CD4-positive, alpha-beta memory T cell (primary cell): Measurements from ENCODE around the gene CDH15. TPM values are rescaled to one million over a fixed set of nuclear protein-coding genes. Genes with fewer than 3 reads are reported as not detected.

Experiments used
- CTCF ChIA-PET: fragments of 350-600 bp; sonication (Branson Sonifier 250); formaldehyde crosslinking; loops from one replicate; lab custom pipeline; 2021; ENCODE audit warnings: inconsistent platforms; ENCODE audit not compliant: partially characterized antibody; lab: Charles Lee
- POLR2A ChIA-PET: fragments of 350-600 bp; sonication (Branson Sonifier 250); formaldehyde crosslinking; loops from one replicate; lab custom pipeline; 2021; ENCODE audit not compliant: partially characterized antibody; lab: Charles Lee
- DNase-seq, 5 donors: peaks; one replicate each; pipeline versions ENCODE4 v3.0.0 to v3.0.0-alpha.2; 2020 to 2022; ENCODE audit warnings: mixed read lengths in 1 of 5
- H3K27ac ChIP-seq: one replicate; pipeline ENCODE4 v1.7.0; 2013; ENCODE audit warnings: low read depth, low read length
- H3K27me3 ChIP-seq: 2 replicates; pipeline ENCODE4 v1.7.0; 2013; ENCODE audit warnings: mild to moderate bottlenecking, low read length, moderate library complexity; ENCODE audit not compliant: insufficient read depth
- H3K36me3 ChIP-seq: 2 replicates; pipeline ENCODE4 v1.7.0; 2013; ENCODE audit warnings: mild to moderate bottlenecking, low read length, moderate library complexity; ENCODE audit not compliant: insufficient read depth
- H3K4me1 ChIP-seq: 2 replicates; pipeline ENCODE4 v1.7.0; 2013; ENCODE audit warnings: mild to moderate bottlenecking, low read length, moderate library complexity; ENCODE audit not compliant: insufficient read depth
- H3K4me3 ChIP-seq, 2 donors: one replicate each; pipeline ENCODE4 v1.7.0; 2013; ENCODE audit warnings: low read length in 2 of 2, mild to moderate bottlenecking in 1 of 2
- H3K9me3 ChIP-seq, 2 donors: one replicate each; pipeline ENCODE4 v1.7.0; 2013; ENCODE audit warnings: low read length in 2 of 2, control low read depth in 1 of 2; ENCODE audit not compliant: control insufficient read depth in 1 of 2
- H3K27ac Mint-ChIP-seq, 7 donors: one replicate each; pipeline ENCODE4 v1.8.0; 2020 to 2021; ENCODE audit warnings: mixed read lengths in 7 of 7, mild to moderate bottlenecking in 6 of 7, inconsistent platforms in 3 of 7, moderate library complexity in 3 of 7
- H3K27me3 Mint-ChIP-seq, 2 donors: one replicate each; pipeline ENCODE4 v1.8.0; 2020 to 2021; ENCODE audit warnings: mixed read lengths in 2 of 2
- H3K36me3 Mint-ChIP-seq, 2 donors: one replicate each; pipeline ENCODE4 v1.8.0; 2020 to 2021; ENCODE audit warnings: mixed read lengths in 2 of 2, inconsistent platforms in 1 of 2, mild to moderate bottlenecking in 1 of 2
- H3K4me1 Mint-ChIP-seq, 4 donors: one replicate each; pipeline ENCODE4 v1.8.0; 2020 to 2021; ENCODE audit warnings: mixed read lengths in 4 of 4, mild to moderate bottlenecking in 1 of 4
- H3K4me3 Mint-ChIP-seq, 8 donors: one replicate each; pipeline ENCODE4 v1.8.0; 2020 to 2021; ENCODE audit warnings: mixed read lengths in 8 of 8, mild to moderate bottlenecking in 7 of 8, moderate library complexity in 6 of 8, inconsistent platforms in 3 of 8
- H3K9me3 Mint-ChIP-seq, 8 donors: one replicate each; pipeline ENCODE4 v1.8.0; 2020 to 2021; ENCODE audit warnings: mixed read lengths in 8 of 8, mild to moderate bottlenecking in 5 of 8, inconsistent platforms in 3 of 8, moderate library complexity in 1 of 8
- intact Hi-C: fragments of 100-400 bp; cut with micrococcal nuclease; formaldehyde crosslinking; loops from one replicate; pipeline ENCODE4 v1.15.1; 2023
- polyA plus RNA-seq, 2 donors: library from polyadenylated mRNA; unstranded; fragments of 300-500 nt; fragmentation: Illumina TruSeq; gene quantifications; one replicate each; pipeline ENCODE4 v1.2.3, GENCODE V29; 2021
- total RNA-seq, 2 experiments: library from RNA; stranded (reverse); gene quantifications; one replicate each; pipeline ENCODE4 v1.2.3, GENCODE V29; 2021

The CDH15 gene, protein sequence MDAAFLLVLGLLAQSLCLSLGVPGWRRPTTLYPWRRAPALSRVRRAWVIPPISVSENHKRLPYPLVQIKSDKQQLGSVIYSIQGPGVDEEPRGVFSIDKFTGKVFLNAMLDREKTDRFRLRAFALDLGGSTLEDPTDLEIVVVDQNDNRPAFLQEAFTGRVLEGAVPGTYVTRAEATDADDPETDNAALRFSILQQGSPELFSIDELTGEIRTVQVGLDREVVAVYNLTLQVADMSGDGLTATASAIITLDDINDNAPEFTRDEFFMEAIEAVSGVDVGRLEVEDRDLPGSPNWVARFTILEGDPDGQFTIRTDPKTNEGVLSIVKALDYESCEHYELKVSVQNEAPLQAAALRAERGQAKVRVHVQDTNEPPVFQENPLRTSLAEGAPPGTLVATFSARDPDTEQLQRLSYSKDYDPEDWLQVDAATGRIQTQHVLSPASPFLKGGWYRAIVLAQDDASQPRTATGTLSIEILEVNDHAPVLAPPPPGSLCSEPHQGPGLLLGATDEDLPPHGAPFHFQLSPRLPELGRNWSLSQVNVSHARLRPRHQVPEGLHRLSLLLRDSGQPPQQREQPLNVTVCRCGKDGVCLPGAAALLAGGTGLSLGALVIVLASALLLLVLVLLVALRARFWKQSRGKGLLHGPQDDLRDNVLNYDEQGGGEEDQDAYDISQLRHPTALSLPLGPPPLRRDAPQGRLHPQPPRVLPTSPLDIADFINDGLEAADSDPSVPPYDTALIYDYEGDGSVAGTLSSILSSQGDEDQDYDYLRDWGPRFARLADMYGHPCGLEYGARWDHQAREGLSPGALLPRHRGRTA
- total RNA-seq (not detected), polyA plus RNA-seq (not detected)

DNA sequence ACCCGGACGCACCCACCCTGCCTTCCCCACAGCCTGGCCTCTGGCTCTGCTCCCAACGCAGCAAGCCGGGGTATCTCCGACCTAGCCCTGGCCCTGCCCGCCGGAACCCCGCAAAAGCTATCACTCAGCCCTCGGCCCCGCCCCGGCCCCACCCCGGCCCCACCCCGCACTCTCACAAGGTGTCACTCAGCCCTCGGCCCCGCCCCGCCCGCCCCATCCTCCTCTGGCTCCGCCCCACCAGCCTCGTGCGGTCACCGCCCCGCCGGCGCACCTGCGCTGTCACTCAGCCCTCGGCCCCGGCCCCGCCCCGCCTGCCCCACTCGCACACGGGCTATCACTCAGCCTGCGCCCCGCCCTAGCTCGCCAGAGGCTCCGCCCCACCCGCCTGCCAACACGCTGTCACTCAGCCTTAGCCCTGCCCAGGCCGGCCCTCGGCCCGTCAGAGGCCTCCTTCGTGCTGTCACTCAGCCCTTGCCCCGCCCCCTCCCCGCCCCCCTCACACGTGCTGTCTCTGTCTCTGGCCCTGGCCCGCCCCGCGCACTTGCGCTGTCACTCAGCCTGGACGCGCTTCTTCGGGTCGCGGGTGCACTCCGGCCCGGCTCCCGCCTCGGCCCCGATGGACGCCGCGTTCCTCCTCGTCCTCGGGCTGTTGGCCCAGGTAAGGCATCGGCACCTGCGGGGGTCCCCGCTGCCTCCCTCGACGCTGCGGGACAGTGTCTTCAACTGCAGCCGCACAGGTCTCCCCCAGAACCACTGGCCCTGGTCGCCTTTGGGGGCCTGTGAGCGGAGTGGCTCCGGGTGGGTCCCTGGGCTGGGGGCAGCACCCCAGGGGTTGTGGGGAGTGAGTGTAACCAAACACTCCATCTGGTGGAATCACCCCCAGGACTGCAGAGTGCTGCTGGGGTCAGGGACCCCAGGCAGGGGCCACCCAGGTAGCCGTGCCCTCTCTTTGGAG is at the start of gene CDH15:
TSS of gene CDH15 (plus strand) at position 533 of the 955 bp plus-strand sequence. CDS start at position 617, 84 bp downstream.
- Histone ChIP-seq H3K4me1 (peaks cover 25% of the 10 kb centered on the region), H3K27me3 (no peaks in the 10 kb centered on the region), H3K4me3 (peak within 1 kb of the TSS in 1 of 2 donors; percentile 57), H3K27ac (no peak within 1 kb of the TSS), H3K36me3 (no peaks in the 10 kb centered on the region), H3K9me3 (no peaks in the 10 kb centered on the region)
- Mint-ChIP-seq H3K9me3 (no peaks in the 10 kb centered on the region), H3K36me3 (no peaks in the 10 kb centered on the region), H3K27ac (peak within 1 kb of the TSS in 6 of 7 donors; percentile 49 to 89 (median 74)), H3K27me3 (peaks cover 0 to 1% of the 10 kb centered on the region in 2 donors), H3K4me3 (peak within 1 kb of the TSS; percentile 59 to 87 (median 74)), H3K4me1 (peaks cover 4 to 8% (median 7%) of the 10 kb centered on the region in 4 donors)
- CTCF ChIA-PET, result interaction anchor here (1.2 kb wide), 1 partner anchor 434 kb away, joined by 4 read pairs; no protein-coding TSS in a partner anchor
- intact Hi-C loops, result loop anchor here (1.0 kb wide), 2 partner anchors 30 to 314 kb away; partner anchors contain the start of gene TRAPPC2L
- DNase-seq, result peak; percentile 88 to 97 (median 93)
- POLR2A ChIA-PET, result interaction anchor here (0.9 to 2.0 kb wide), 6 partner anchors 21 to 390 kb away, joined by 3 to 7 read pairs (median 3); partner anchors contain the start of genes GALNS, TRAPPC2L and ZNF778

DNA sequence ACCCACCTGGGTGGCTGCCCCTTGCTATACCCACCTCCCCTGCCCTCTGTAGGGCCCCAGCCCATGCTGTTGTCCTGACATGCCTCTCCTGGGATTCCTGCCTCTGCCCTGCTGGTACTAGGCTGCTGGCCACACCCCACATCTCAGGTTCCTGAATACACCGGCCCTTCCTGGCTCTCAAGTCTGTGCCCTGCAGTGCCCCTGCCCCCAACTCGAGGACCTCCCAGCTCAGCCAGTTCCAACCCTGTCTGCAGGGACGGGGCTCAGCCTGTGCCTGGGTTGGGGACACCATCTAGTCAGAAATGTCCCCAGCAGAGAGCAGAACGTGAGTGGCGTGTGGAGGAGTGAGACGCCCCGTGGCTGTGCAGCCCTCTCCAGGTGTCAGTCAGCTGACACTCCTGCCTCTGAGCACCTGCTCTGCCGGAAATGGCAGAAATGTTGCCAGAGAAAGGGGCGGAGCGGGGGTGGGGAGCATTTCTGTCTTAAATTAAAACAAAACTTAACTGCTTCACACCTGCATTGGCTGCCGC is 49.2 kb upstream of the CDH15 start:
- Histone ChIP-seq H3K27me3 (no peaks in the 10 kb centered on the region), H3K4me3 (no peak overlapping the region), H3K36me3 (peaks cover 32% of the 10 kb centered on the region), H3K27ac (peak overlapping the region; percentile 38), H3K9me3 (no peaks in the 10 kb centered on the region), H3K4me1 (peaks cover 25% of the 10 kb centered on the region)
- CTCF ChIA-PET, result no interaction called here
- Mint-ChIP-seq H3K4me1 (peaks cover 14 to 33% (median 24%) of the 10 kb centered on the region in 4 donors), H3K27ac (peak overlapping the region; percentile 70 to 97 (median 92)), H3K27me3 (no peaks in the 10 kb centered on the region), H3K9me3 (no peaks in the 10 kb centered on the region), H3K36me3 (peaks cover 13 to 54% of the 10 kb centered on the region in 2 donors), H3K4me3 (peak overlapping the region in 5 of 8 donors; percentile 34 to 57 (median 39))
- intact Hi-C loops, result no loop called here
- DNase-seq, result peak; percentile 73 to 81 (median 76)
- POLR2A ChIA-PET, result interaction anchor here (0.7 to 1.9 kb wide), 3 partner anchors 24 to 28 kb away, joined by 3 to 12 read pairs (median 4); partner anchors contain the start of gene ACSF3

DNA sequence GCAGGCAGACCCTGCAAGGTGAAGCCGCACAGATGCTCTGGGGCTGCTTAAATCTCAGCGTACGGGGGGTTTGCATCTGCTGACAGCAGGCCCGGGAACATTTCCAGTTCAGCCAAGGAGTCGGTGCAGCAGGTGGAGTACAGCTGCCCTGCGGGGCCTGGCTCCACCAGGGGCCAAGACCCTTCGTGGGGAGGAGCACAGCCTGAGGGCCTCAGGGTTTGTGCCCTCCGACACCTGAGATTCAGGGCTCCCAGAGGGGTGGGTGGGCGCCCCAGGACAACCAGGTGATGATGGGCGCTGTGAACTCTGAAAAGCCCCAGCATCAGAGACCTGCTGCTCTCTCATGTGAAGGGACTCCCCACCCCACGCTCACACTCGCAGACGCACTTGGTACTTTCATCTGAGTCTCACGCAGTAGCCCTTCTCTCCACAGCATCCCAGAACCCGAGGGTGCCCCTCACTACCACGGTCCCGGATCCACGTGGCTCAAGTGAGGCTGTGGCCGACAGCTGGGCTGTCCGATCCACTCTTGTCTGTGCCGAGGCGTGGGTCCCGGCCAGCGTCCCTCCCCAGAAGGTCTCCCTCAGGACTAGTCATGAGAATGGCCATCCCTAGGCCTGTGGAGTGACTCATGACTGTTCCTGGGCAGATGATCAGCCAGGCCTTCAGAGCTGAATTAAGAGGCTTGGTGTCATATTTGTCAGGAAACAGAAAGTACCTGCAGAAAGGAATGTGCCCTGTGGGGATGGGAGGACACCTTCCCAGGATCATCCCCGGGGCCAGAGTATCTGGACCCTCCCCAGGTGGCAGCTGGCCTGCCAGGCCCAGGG is 48.3 kb upstream of the CDH15 start:
- H3K27ac Mint-ChIP-seq, result peak overlapping the region in 6 of 7 donors; percentile 77 to 97 (median 92)
- POLR2A ChIA-PET, result interaction anchor here (0.7 to 1.9 kb wide), 3 partner anchors 25 to 29 kb away, joined by 3 to 12 read pairs (median 4); partner anchors contain the start of gene ACSF3

DNA sequence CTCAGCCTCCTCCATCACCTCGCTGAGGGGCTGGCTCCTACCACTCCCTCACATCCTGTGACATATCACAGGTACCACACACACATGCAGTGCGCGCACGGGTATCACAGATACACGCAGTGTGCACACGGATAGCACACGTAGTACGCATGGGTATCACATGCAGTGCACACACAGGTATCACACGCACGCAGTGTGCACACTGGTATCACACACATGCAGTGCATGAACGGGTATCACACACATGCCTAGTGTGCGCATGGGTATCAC is 47.8 kb upstream of the CDH15 start:
- Histone ChIP-seq H3K9me3 (no peaks in the 10 kb centered on the region), H3K27me3 (no peaks in the 10 kb centered on the region), H3K27ac (no peak overlapping the region), H3K36me3 (peaks cover 19% of the 10 kb centered on the region), H3K4me1 (peaks cover 25% of the 10 kb centered on the region), H3K4me3 (no peak overlapping the region)
- Mint-ChIP-seq H3K36me3 (peaks cover 5 to 48% of the 10 kb centered on the region in 2 donors), H3K27ac (peak overlapping the region in 2 of 7 donors; percentile 4 to 63), H3K4me1 (peaks cover 17 to 31% (median 24%) of the 10 kb centered on the region in 4 donors), H3K27me3 (no peaks in the 10 kb centered on the region), H3K4me3 (no peak overlapping the region), H3K9me3 (no peaks in the 10 kb centered on the region)
- CTCF ChIA-PET, result interaction anchor here (0.6 kb wide), 1 partner anchor 8 kb away, joined by 3 read pairs; no protein-coding TSS in a partner anchor
- no peak for DNase-seq
- intact Hi-C loops, result no loop called here
- POLR2A ChIA-PET, result interaction anchor here (1.9 kb wide), 1 partner anchor 30 kb away, joined by 12 read pairs; the partner anchor contains the start of gene ACSF3

More for the DNA sequence above, 48.3 kb upstream of the CDH15 start:
- CTCF ChIA-PET, result interaction anchor here (0.6 kb wide), 1 partner anchor 8 kb away, joined by 3 read pairs; no protein-coding TSS in a partner anchor
- no peak overlapping the region for H3K27ac ChIP-seq
- Mint-ChIP-seq H3K4me3 (peak overlapping the region in 3 of 8 donors; percentile 36 to 57 (median 38)), H3K27me3 (no peaks in the 10 kb centered on the region), H3K9me3 (no peaks in the 10 kb centered on the region), H3K36me3 (peaks cover 7 to 52% of the 10 kb centered on the region in 2 donors), H3K4me1 (peaks cover 17 to 32% (median 24%) of the 10 kb centered on the region in 4 donors)
- peaks cover 25% of the 10 kb centered on the region for H3K4me1 ChIP-seq
- H3K9me3 ChIP-seq, result no peaks in the 10 kb centered on the region
- H3K27me3 ChIP-seq, result no peaks in the 10 kb centered on the region
- intact Hi-C loops, result no loop called here
- no peak overlapping the region for H3K4me3 ChIP-seq
- peaks cover 24% of the 10 kb centered on the region for H3K36me3 ChIP-seq
- DNase-seq, result no peak

DNA sequence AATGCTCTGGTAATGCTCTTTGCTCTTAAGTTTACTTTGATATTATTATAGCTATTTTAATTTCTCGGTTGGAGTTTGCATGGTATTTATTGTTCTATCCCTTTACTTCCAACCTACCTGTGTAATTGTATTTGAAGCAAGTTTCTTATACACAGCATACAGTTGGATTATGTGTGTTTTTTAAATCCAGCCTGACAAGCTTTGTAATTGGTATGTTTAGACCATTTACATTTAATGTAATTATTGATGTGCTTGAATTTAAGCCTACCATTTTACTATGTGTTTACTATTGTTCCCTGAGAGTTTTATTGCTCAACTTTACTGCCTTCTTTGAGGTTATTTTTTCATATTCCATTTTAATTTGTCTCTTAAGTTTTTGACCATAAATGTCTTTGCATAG is 42.2 kb upstream of the CDH15 start:
- Mint-ChIP-seq H3K36me3 (peaks cover 31 to 43% of the 10 kb centered on the region in 2 donors), H3K4me3 (no peak overlapping the region), H3K4me1 (peaks cover 9 to 24% (median 18%) of the 10 kb centered on the region in 4 donors), H3K27me3 (no peaks in the 10 kb centered on the region), H3K9me3 (no peaks in the 10 kb centered on the region), H3K27ac (peak overlapping the region in 1 of 7 donors; percentile 26)
- Histone ChIP-seq H3K4me3 (no peak overlapping the region), H3K9me3 (no peaks in the 10 kb centered on the region), H3K36me3 (peaks cover 18% of the 10 kb centered on the region), H3K27me3 (no peaks in the 10 kb centered on the region), H3K27ac (no peak overlapping the region), H3K4me1 (no peaks in the 10 kb centered on the region)
- DNase-seq, result no peak
- intact Hi-C loops, result no loop called here
- ChIA-PET POLR2A (interaction anchor here (0.6 kb wide), 1 partner anchor 30 kb away, joined by 3 read pairs; no protein-coding TSS in a partner anchor), CTCF (no interaction called here)
